Gastroesophageal sphincter (tissue), 4 donors: ENCODE data around the gene PTPRC. TPM values are rescaled to one million over a fixed set of nuclear protein-coding genes. Genes with fewer than 3 reads are reported as not detected.

ENCODE experiments used
- ATAC-seq: fragments of 150-250 bp; one replicate; pipeline ENCODE4 v1.9.1; 2016; ENCODE audit warnings: mild to moderate bottlenecking, moderate library complexity
- H3K27ac ChIP-seq, 4 donors: fragments of 200-600 bp; sonication (generic) in 3 of 4; 1 replicate in 3 of 4; 2 replicates in 1 of 4; pipeline ENCODE4 v1.5.1; 2016 to 2019
- H3K27me3 ChIP-seq: fragments of 200-600 bp; sonication (generic); one replicate; pipeline ENCODE4 v1.5.1; 2019
- H3K36me3 ChIP-seq, 2 donors: fragments of 200-600 bp; sonication (generic); one replicate each; pipeline ENCODE4 v1.5.1; 2019; ENCODE audit warnings: control low read depth in 1 of 2
- H3K4me1 ChIP-seq, 3 donors: fragments of 200-600 bp; sonication (generic); 1 replicate in 2 of 3; 2 replicates in 1 of 3; pipeline ENCODE4 v1.5.1; 2016 to 2019; ENCODE audit warnings: control low read depth in 2 of 3
- H3K4me3 ChIP-seq, 2 donors: fragments of 200-600 bp; sonication (generic); one replicate each; pipeline ENCODE4 v1.5.1; 2019; ENCODE audit warnings: mild to moderate bottlenecking in 1 of 2, moderate library complexity in 1 of 2
- H3K9me3 ChIP-seq, 3 donors: fragments of 200-600 bp; sonication (generic); one replicate each; pipeline ENCODE4 v1.5.1; 2017 to 2019; ENCODE audit warnings: control low read depth in 2 of 3
- EP300 ChIP-seq: sonication (generic); formaldehyde crosslinking; IDR thresholded peaks from one replicate; pipeline ENCODE4 v1.6.1; 2017; ENCODE audit warnings: antibody characterized with exemption, mild to moderate bottlenecking
- POLR2A ChIP-seq, 2 donors: fragments of 450-650 bp; IDR thresholded peaks; one replicate each; pipeline ENCODE4 v1.6.1; 2017; ENCODE audit warnings: antibody characterized with exemption in 2 of 2, mild to moderate bottlenecking in 2 of 2, moderate library complexity in 1 of 2
- POLR2AphosphoS5 ChIP-seq: sonication (generic); formaldehyde crosslinking; IDR thresholded peaks from one replicate; pipeline ENCODE4 v1.6.1; 2017; ENCODE audit warnings: antibody characterized with exemption
- WGBS, 2 donors: methylation state at CpG; one replicate each; pipeline ENCODE4 v1.1.5; 2018; ENCODE audit warnings: low coverage in 1 of 2; 5-methylcytosine and 5-hydroxymethylcytosine counted together
- total RNA-seq, 4 donors: library from RNA; depleted of rRNA; stranded (reverse); fragments of >200 nt; gene quantifications; one replicate each; pipeline ENCODE4 v1.1.0, GENCODE V29; 2016
- TF ChIP-seq, protein P1 (sequence below), 4 experiments: fragments of 200-600 bp in 2 of 4; fragments of 450-650 bp in 2 of 4; sonication (generic) in 1 of 4; IDR thresholded peaks; one replicate each; pipeline ENCODE4 v1.5.1; 2017 to 2019; ENCODE audit warnings: antibody characterized with exemption in 4 of 4, mild to moderate bottlenecking in 2 of 4, moderate library complexity in 2 of 4

PTPRC gene
- total RNA-seq, 4 donors from 2014 or later = 5.0 to 31.9 (median 12.9) TPM

GRCh38 chr1:198662821-198663220, 24.0 kb downstream of the PTPRC start:
- Histone ChIP-seq H3K4me3 (no peak overlapping the region), H3K27me3 (no peaks in the 10 kb centered on the region), H3K27ac (no peak overlapping the region), H3K9me3 (no peaks in the 10 kb centered on the region), H3K36me3 (no peaks in the 10 kb centered on the region), H3K4me1 (no peaks in the 10 kb centered on the region)
- no peak for ATAC-seq
- TF ChIP-seq POLR2A (IDR thresholded peaks at IDR 0.05) (no peak), POLR2AphosphoS5 (no peak), EP300 (no peak)
- TF ChIP-seq, protein P1, sequence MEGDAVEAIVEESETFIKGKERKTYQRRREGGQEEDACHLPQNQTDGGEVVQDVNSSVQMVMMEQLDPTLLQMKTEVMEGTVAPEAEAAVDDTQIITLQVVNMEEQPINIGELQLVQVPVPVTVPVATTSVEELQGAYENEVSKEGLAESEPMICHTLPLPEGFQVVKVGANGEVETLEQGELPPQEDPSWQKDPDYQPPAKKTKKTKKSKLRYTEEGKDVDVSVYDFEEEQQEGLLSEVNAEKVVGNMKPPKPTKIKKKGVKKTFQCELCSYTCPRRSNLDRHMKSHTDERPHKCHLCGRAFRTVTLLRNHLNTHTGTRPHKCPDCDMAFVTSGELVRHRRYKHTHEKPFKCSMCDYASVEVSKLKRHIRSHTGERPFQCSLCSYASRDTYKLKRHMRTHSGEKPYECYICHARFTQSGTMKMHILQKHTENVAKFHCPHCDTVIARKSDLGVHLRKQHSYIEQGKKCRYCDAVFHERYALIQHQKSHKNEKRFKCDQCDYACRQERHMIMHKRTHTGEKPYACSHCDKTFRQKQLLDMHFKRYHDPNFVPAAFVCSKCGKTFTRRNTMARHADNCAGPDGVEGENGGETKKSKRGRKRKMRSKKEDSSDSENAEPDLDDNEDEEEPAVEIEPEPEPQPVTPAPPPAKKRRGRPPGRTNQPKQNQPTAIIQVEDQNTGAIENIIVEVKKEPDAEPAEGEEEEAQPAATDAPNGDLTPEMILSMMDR (IDR thresholded peaks at IDR 0.05) = no peak
- WGBS, 2 donors = 65 to 80% methylated on average over 2 to 4 of the region's 5 CpGs

DNA sequence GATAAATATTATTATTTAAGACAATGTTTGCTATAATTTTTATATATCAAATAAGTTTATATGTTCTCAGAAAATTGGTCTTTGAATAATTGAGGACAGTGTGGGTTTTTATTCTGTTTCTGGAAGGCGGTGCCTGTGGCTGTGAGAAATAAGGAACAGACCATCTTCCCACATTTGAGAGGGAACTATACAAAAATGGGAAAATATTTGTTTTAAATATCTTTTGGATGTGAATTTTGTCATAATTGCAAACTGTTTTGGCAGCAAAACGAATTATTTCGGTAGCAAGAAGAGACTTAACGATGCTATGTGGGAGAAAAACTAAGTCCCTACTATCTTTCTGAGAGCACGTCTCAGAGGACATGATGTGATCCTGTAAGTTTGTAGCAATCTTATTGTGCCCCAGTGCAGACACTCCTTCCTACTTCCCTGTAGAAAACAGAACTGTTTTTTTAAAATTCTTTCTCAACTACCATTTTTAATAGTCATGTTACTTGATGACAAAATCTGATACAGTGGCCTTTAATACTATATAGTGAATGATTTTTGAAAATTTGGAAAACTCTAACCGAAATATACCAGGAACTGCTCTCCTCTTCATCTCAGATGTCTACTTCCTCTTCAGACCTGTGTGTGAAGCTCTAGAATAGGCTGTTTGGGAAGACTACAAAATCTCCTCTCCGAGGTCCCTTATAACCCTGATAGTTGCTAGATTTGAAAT, 25.4 kb downstream of the PTPRC start:
- Histone ChIP-seq H3K27ac (no peak overlapping the region), H3K36me3 (no peaks in the 10 kb centered on the region), H3K4me1 (no peaks in the 10 kb centered on the region), H3K4me3 (no peak overlapping the region), H3K27me3 (no peaks in the 10 kb centered on the region), H3K9me3 (no peaks in the 10 kb centered on the region)
- 69 to 80% methylated on average over 7 of the region's 7 CpGs for WGBS, 2 donors
- no peak for ATAC-seq
- TF ChIP-seq, protein P1 (IDR thresholded peaks at IDR 0.05) = no peak

- Histone ChIP-seq H3K4me1 (no peaks in the 10 kb centered on the region), H3K4me3 (no peak overlapping the region), H3K9me3 (no peaks in the 10 kb centered on the region), H3K27me3 (no peaks in the 10 kb centered on the region), H3K36me3 (no peaks in the 10 kb centered on the region), H3K27ac (no peak overlapping the region)
- TF ChIP-seq POLR2AphosphoS5 = no peak
- TF ChIP-seq, protein P1 (IDR thresholded peaks at IDR 0.05) = no peak
- no peak for ATAC-seq
Observed at GRCh38 chr1:198667186-198667585, 28.3 kb downstream of the PTPRC start.

- no peak for ATAC-seq
- no peaks in the 10 kb centered on the region for H3K9me3 ChIP-seq
Observed at GRCh38 chr1:198667807-198668206, 29.0 kb downstream of the PTPRC start.

More at GRCh38 chr1:198667807-198668206, 29.0 kb downstream of the PTPRC start:
- no peak overlapping the region for H3K4me3 ChIP-seq
- TF ChIP-seq POLR2A (IDR thresholded peaks at IDR 0.05) (no peak), EP300 (no peak), POLR2AphosphoS5 (no peak)
- TF ChIP-seq, protein P1 (IDR thresholded peaks at IDR 0.05) = no peak
- no peaks in the 10 kb centered on the region for H3K4me1 ChIP-seq
- no peaks in the 10 kb centered on the region for H3K27me3 ChIP-seq
- no peaks in the 10 kb centered on the region for H3K36me3 ChIP-seq
- no peak overlapping the region for H3K27ac ChIP-seq
